ENCODE data around the gene RAI2.

RAI2 gene

GRCh38 chrX:17829566-17829965 lies 31.5 kb downstream of the RAI2 start:
- no peak for DNase-seq (ENCODE audit: low read depth)

DNA sequence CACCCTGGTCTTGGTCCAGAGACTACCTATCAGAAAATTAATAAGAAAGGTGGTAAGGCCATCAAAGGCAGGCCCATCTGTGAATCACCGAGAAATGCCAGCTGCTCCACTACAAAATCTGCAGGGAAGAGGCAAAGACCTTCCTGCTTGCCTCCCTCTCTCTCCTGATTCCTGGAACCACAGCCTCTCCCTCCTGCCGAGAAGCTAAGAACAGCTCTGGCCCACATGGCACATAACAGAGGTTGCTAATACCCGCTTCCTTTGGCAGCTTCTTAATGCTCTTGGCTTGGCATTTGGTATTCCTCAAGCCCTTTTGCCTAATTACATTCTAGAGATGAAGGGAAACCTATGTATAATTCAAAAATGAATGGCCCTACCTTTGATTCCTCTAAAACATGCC lies 32.9 kb downstream of the RAI2 start:
- no peak for DNase-seq (ENCODE audit: low read depth)

DNA sequence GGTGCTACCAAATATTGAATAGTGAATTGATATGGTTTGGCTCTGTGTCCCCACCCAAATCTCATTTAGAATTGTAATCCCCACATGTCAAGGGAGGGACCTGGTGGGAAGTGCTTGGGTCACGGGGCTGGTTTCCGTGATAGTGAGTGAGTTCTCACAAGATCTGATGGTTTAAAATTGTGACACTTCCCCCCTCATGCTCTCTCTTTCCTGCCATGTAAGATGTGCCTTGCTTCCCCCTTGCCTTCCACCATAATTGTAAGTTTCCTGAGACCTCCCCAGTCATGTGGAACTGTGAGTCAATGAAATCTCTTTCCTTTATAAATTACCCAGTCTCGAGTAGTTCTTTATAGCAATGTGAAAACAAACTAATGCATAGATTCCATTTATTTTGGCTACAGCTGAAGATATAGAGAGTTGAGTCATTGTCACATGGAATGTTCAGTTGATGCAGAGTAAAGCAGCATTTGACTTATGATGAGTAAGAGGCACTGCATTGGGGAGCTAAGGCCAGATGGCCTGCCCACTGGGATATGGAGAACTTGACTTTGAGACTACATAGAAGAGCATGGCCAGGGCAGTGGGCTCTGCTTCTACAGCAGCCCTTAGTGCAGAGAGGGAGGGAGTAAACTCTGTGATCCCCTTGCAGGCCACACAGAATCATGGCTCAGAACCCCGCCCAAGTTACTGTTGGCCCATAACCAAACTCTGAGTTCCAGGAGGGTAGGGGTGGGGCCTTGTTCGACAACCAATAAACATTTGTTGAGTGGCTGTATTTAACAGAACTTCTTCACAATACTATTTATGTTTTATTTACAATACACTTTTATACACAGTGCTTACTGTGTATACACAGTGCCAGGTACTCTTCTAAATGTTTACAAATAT lies 34.2 kb downstream of the RAI2 start:
- DNase-seq (ENCODE audit: low read depth), result peak; percentile 10

GRCh38 chrX:17824980-17825379 lies 36.1 kb downstream of the RAI2 start:
- no peak for DNase-seq (ENCODE audit: low read depth)

GRCh38 chrX:17822351-17822750 lies 38.7 kb downstream of the RAI2 start:
- DNase-seq (ENCODE audit: low read depth), result peak; percentile 6

GRCh38 chrX:17820100-17820499 lies 41.0 kb downstream of the RAI2 start:
- no peak for DNase-seq (ENCODE audit: low read depth)

DNA sequence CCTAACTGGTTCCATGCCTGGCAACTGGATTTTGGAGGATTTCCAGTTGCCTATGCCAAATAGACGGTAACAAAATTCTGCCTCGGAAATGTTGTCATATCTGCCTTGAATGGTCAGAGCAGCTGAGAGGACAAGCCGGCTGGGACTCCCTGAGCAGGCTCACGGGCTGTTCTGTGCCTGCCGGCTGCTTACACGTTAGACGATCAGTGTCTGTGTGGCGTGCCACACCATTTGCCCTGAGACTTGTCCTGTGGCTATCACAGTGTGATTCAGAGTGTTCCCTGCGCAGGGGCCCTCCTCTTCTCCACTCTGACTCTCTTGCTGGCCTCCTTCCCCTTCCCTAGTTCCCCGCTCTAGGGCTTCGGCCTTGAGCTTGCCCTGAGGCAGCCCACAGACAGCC lies 42.4 kb downstream of the RAI2 start:
- DNase-seq (ENCODE audit: low read depth), result no peak

- DNase-seq (ENCODE audit: low read depth), result no peak
Measured at GRCh38 chrX:17817251-17817650, 43.8 kb downstream of the RAI2 start.

DNA sequence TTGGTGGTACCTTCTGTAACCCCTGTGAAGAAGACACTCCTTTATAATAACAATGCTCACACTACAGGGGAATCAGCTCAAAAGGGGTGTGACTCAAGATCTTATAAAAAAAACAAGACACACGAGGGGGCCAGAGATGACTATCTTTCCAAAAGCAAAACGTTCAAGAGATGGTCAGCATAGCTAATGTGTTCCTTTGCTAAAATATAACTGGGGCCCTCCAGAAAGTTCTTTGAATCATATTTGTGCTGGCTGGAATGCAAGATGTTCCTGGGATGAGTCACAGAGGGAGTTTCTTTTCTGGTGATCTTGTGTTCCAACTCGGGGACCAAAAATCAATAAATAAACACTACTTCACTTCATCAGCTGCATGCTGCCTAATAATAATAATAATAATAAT lies 46.5 kb downstream of the RAI2 start:
- DNase-seq (ENCODE audit: low read depth), result peak; percentile 19

- DNase-seq (ENCODE audit: low read depth), result no peak
Measured at GRCh38 chrX:17814059-17814458, 47.0 kb downstream of the RAI2 start.

- no peak for DNase-seq (ENCODE audit: low read depth)
Measured at GRCh38 chrX:17813277-17813676, 47.8 kb downstream of the RAI2 start.

GRCh38 chrX:17812763-17813162 lies 48.3 kb downstream of the RAI2 start:
- peak; percentile 13 for DNase-seq (ENCODE audit: low read depth)

- no peak for DNase-seq (ENCODE audit: low read depth)
Measured at GRCh38 chrX:17809984-17810383, 51.1 kb downstream of the RAI2 start.

DNA sequence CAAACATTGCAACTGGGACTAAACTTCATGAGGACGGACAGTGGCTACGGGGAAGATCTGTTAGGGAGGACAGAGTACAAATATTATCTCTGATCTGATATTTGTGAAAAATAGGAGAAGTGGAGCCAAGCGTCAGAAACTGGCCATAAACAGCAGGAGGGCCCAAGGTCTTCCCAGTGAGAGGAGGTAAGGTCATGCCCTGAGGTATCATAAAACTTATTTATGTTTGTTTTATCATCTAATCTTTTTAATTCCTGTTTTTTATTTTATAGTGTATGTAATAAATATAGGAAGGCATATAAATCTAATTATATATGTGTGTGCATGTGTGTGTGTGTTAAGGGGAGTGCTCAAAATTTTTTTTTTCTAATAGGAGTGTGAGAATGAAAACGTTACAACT lies 51.8 kb downstream of the RAI2 start:
- DNase-seq (ENCODE audit: low read depth), result no peak

DNA sequence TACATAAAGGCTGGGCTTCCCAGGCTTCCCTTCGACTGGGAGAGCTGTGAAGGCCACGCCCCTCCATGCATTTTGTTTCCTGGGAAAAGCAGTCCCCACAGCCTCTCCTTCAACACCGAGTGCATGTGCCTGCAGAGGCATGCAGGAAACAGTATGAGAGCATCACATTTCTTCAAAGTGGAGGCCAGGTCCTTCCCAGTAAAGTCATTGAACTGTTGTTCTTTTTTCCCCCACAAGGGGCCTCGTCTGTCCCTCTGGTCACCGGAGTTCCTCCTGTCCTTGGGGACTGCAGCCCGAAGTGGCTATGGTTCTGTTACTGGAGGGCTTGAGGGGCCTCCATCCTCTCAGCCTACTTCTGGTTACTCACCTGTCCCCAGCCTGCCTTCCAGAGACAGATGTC lies 56.0 kb downstream of the RAI2 start:
- DNase-seq (ENCODE audit: low read depth), result no peak

GRCh38 chrX:17803449-17803848 lies 57.6 kb downstream of the RAI2 start:
- no peak for DNase-seq (ENCODE audit: low read depth)

DNA sequence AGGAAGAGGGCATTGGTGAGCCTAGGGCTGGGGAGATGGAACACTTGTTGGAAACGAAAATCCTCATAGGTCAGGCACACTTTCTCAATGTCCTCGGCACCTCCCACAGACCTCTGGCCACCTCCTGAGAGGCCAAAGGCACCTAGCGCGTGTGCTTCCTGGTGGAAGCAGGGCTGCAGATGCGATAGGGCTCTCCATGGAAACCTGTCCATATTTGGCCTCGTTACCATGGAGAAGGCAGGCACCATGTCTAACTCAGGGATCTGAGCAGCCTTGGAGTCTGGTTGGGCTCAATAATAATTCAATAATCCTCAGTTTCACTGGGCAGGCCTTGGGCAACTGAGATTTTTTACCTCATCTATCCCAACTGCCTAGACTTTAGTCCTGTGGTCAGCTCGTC lies 58.3 kb downstream of the RAI2 start:
- DNase-seq (ENCODE audit: low read depth), result no peak

DNA sequence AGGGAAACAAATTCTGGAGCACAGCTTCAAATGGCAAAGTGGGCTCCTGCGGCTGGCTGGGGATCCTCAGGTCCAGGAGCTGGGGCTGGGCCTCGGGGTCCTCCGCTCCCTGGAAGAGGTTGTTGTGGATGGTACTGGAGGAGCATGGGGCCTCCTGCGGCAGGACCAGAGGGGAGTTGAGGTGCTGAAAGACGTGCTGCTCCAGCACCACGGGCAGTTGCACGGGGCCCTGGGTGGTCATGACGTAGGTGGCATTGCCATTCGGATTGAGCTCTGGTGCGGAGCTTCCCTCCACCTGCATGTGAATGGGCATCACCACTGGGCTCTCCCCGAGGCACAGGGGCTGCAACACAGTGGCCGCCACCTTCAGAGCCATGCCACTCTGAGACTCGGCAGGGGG lies 59.7 kb downstream of the RAI2 start:
- DNase-seq (ENCODE audit: low read depth), result no peak

- DNase-seq (ENCODE audit: low read depth), result no peak
Measured at GRCh38 chrX:17798921-17799320, 62.2 kb downstream of the RAI2 start.

DNA sequence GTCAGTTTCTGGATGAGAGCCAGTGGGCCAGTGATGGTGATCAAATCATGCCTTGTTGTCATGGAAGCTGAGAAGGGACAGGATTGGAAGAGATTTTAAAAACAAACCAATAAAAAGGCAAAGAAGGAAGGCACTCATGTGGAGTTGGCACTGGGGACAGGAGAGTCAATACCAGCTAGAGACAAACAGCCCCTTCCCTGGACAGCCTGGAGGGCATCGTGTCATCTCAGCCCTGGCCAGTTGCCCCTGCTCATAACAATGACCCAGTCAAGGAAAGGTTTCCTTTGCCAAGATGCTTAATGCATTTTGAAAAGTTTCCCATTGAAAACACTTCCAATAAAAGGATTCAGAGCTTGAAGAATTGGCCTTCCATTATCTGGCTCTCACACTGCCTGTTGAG lies 68.3 kb downstream of the RAI2 start:
- DNase-seq (ENCODE audit: low read depth), result no peak

GRCh38 chrX:17788956-17789562 lies 72.0 kb downstream of the RAI2 start:
- no peak for DNase-seq (ENCODE audit: low read depth)

DNA sequence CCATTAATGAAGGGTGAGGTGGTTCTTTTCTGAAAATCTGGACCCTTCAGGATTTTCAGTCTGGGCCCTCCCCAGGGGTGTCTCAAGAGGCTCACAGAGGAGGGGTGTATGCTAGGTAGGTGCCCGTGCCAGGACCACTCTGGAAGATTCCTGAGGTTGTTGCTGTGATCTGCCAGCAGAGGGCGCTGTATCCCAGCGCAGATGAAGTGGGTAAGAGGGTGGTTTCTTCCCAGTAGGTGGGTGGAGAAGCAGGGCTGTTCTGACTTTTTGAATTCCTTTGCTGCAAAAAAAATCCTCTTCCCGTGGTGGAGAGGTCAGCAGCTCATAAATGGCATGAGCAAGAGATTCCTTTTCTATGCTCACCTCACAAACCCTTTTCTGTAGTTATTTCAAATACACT lies 72.7 kb downstream of the RAI2 start:
- DNase-seq (ENCODE audit: low read depth), result peak; percentile 27

- DNase-seq (ENCODE audit: low read depth), result no peak
Measured at GRCh38 chrX:17787557-17787956, 73.5 kb downstream of the RAI2 start.
